Measurements from ENCODE around the gene SFT2D1.

The SFT2D1 gene

GRCh38 chr6:166284640-166285039 is 57.7 kb downstream of the SFT2D1 start:
- Histone ChIP-seq H3K36me3 (ENCODE audit: control insufficient read depth, insufficient read depth, low read length) (no peaks in the 10 kb centered on the region), H3K27me3 (replicated peaks; ENCODE audit: control insufficient read depth, insufficient read depth, low read length) (no peaks in the 10 kb centered on the region), H3K4me3 (replicated peaks; ENCODE audit: low read depth, low read length) (no peak overlapping the region)
- no peak for DNase-seq (ENCODE audit: extremely low read depth, insufficient read length)
- no peak for TF ChIP-seq CTCF (IDR thresholded peaks at IDR 0.05; ENCODE audit: insufficient read depth, low read length, poor library complexity, severe bottlenecking)

- no peak overlapping the region for H3K4me3 ChIP-seq (replicated peaks; ENCODE audit: low read depth, low read length)
- no peak for DNase-seq (ENCODE audit: extremely low read depth, insufficient read length)
- H3K27me3 ChIP-seq (replicated peaks; ENCODE audit: control insufficient read depth, insufficient read depth, low read length): no peaks in the 10 kb centered on the region
- TF ChIP-seq CTCF (IDR thresholded peaks at IDR 0.05; ENCODE audit: insufficient read depth, low read length, poor library complexity, severe bottlenecking): no peak
- no peaks in the 10 kb centered on the region for H3K36me3 ChIP-seq (ENCODE audit: control insufficient read depth, insufficient read depth, low read length)
Measured at GRCh38 chr6:166282394-166283032, 59.8 kb downstream of the SFT2D1 start.

- no peak overlapping the region for H3K4me3 ChIP-seq (replicated peaks; ENCODE audit: low read depth, low read length)
- no peaks in the 10 kb centered on the region for H3K27me3 ChIP-seq (replicated peaks; ENCODE audit: control insufficient read depth, insufficient read depth, low read length)
- H3K36me3 ChIP-seq (ENCODE audit: control insufficient read depth, insufficient read depth, low read length): no peaks in the 10 kb centered on the region
- DNase-seq (ENCODE audit: extremely low read depth, insufficient read length): no peak
- TF ChIP-seq CTCF (IDR thresholded peaks at IDR 0.05; ENCODE audit: insufficient read depth, low read length, poor library complexity, severe bottlenecking): no peak
Measured at GRCh38 chr6:166281104-166281503, 61.2 kb downstream of the SFT2D1 start.

- Histone ChIP-seq H3K36me3 (ENCODE audit: control insufficient read depth, insufficient read depth, low read length) (no peaks in the 10 kb centered on the region), H3K4me3 (replicated peaks; ENCODE audit: low read depth, low read length) (no peak overlapping the region), H3K27me3 (replicated peaks; ENCODE audit: control insufficient read depth, insufficient read depth, low read length) (no peaks in the 10 kb centered on the region)
- TF ChIP-seq CTCF (IDR thresholded peaks at IDR 0.05; ENCODE audit: insufficient read depth, low read length, poor library complexity, severe bottlenecking): no peak
- no peak for DNase-seq (ENCODE audit: extremely low read depth, insufficient read length)
Measured at GRCh38 chr6:166279393-166279679, 63.0 kb downstream of the SFT2D1 start.

- Histone ChIP-seq H3K27me3 (replicated peaks; ENCODE audit: control insufficient read depth, insufficient read depth, low read length) (no peaks in the 10 kb centered on the region), H3K36me3 (ENCODE audit: control insufficient read depth, insufficient read depth, low read length) (no peaks in the 10 kb centered on the region), H3K4me3 (replicated peaks; ENCODE audit: low read depth, low read length) (no peak overlapping the region)
- no peak for DNase-seq (ENCODE audit: extremely low read depth, insufficient read length)
- TF ChIP-seq CTCF (IDR thresholded peaks at IDR 0.05; ENCODE audit: insufficient read depth, low read length, poor library complexity, severe bottlenecking): no peak
Measured at GRCh38 chr6:166278579-166279392, 63.6 kb downstream of the SFT2D1 start.
